H54 (cell line): ENCODE data around the gene NR1H3.

Experiments
- DNase-seq: peaks from one replicate; pipeline ENCODE4 v3.0.0; 2011; ENCODE audit warnings: low spot score, mixed read lengths; ENCODE audit not compliant: insufficient read length
- FAIRE-seq: peaks from 3 replicates; lab custom pipeline; 2011; peaks lifted over from hg19 to GRCh38; lab: Jason Lieb, UNC
- POLR2A ChIP-seq: IDR thresholded peaks from 2 replicates; pipeline ENCODE4 v1.6.1; 2011; ENCODE audit warnings: low read depth, mild to moderate bottlenecking, low read length

Gene NR1H3

GRCh38 chr11:47317064-47317828 lies 59.5 kb downstream of the NR1H3 start:
- FAIRE-seq (no peak), DNase-seq (no peak)
- TF ChIP-seq POLR2A: no peak

- FAIRE-seq: no peak
- no peak for TF ChIP-seq POLR2A
These were observed 60.4 kb downstream of the NR1H3 start for GRCh38 chr11:47318166-47318565.

More at GRCh38 chr11:47318166-47318565, 60.4 kb downstream of the NR1H3 start:
- no peak for DNase-seq
